Left lung (tissue), 14 donors: ENCODE results near the gene NOD1. TPM values are rescaled to one million over a fixed set of nuclear protein-coding genes. Genes with fewer than 3 reads are reported as not detected.
"Not testable (repeated sequence)": the region's sequence is repeated elsewhere in the genome, so short reads cannot be mapped to it uniquely, and the experiment has no call there.

ENCODE experiments used
- ATAC-seq: fragments of 200-7000 bp; cut with Tn5 transposase; one replicate; pipeline ENCODE4 v1.9.1; 2020; ENCODE audit warnings: moderate library complexity
- DNase-seq, 4 donors: peaks; one replicate each; pipeline ENCODE4 v3.0.0-alpha.2; 2013 to 2020
- H3K27ac ChIP-seq, 2 donors: fragments of 200-600 bp; sonication (generic) in 1 of 2; one replicate each; pipeline versions ENCODE4 v1.5.0 to v1.8.0; 2020 to 2021
- H3K27me3 ChIP-seq, 2 donors: fragments of 200-600 bp; sonication (generic) in 1 of 2; one replicate each; pipeline versions ENCODE4 v1.5.0 to v1.8.0; 2020 to 2021
- H3K36me3 ChIP-seq, 2 donors: fragments of 200-600 bp; sonication (generic) in 1 of 2; one replicate each; pipeline versions ENCODE4 v1.5.0 to v1.8.0; 2020 to 2021
- H3K4me1 ChIP-seq, 2 donors: fragments of 200-600 bp; one replicate each; pipeline ENCODE4 v1.8.0; 2021
- H3K4me3 ChIP-seq, 2 donors: fragments of 200-600 bp; sonication (generic) in 1 of 2; one replicate each; pipeline versions ENCODE4 v1.5.0 to v1.8.0; 2020 to 2021; ENCODE audit warnings: mild to moderate bottlenecking in 1 of 2
- H3K9me3 ChIP-seq, 2 donors: fragments of 200-600 bp; sonication (generic) in 1 of 2; one replicate each; pipeline versions ENCODE4 v1.5.0 to v1.8.0; 2020 to 2021
- CTCF ChIP-seq, 2 donors: fragments of 200-600 bp; sonication (generic) in 1 of 2; IDR thresholded peaks; one replicate each; pipeline versions ENCODE4 v1.5.0 to v1.8.0; 2021; ENCODE audit warnings: antibody characterized with exemption in 2 of 2
- intact Hi-C, 2 donors: fragments of 100-400 bp; cut with DNase I; formaldehyde crosslinking; loops; one replicate each; pipeline versions ENCODE4 v1.11.2 to v1.14.2; 2022
- long read RNA-seq, 12 donors: library from polyadenylated mRNA in 2 of 12; unstranded in 2 of 12; transcript quantifications; one replicate each; pipeline ENCODE4 v2.0.0 and lab custom pipeline, GENCODE V29; 2019 to 2026
- polyA plus RNA-seq, 6 donors: library from polyadenylated mRNA; unstranded; fragments of 120-200 nt; gene quantifications; one replicate each; pipeline ENCODE4 v1.2.1, GENCODE V29; 2013; ENCODE audit not compliant: insufficient read length in 6 of 6
- total RNA-seq, 2 donors: library from RNA; stranded (reverse); fragmentation: NEBNext Ultra II Directional; extraction: Animal tissue kit (Norgen Biotek cat#: 25700); gene quantifications; one replicate each; pipeline ENCODE4 v1.2.1, GENCODE V29; 2021
- donor health status: DM: no; HTN: yes; CAD: no.
- donor health status: DM: no; HTN: no; CAD: no.

NOD1 gene
- total RNA-seq, result 10 to 100 TPM; 18.4 to 22.6 TPM
- 10 to 100 TPM; 22.6 to 27.4 (median 25.8) TPM for polyA plus RNA-seq
- long read RNA-seq, donor 1, full-length matches to known transcripts, result 5 of 10 reads
- long read RNA-seq, donor 1, partial matches to known transcripts, result 5 of 10 reads
- long read RNA-seq, donor 1, other reads (novel, unspliced or antisense), result 0 of 10 reads
- long read RNA-seq, donor 2, partial matches to known transcripts, result 0 of 1 reads
- long read RNA-seq, donor 2, other reads (novel, unspliced or antisense), result 0 of 1 reads
- long read RNA-seq, donor 3, partial matches to known transcripts, result 0 of 1 reads
- long read RNA-seq, donor 3, other reads (novel, unspliced or antisense), result 0 of 1 reads
- long read RNA-seq, donor 4, partial matches to known transcripts, result 8 of 9 reads
- long read RNA-seq, donor 4, other reads (novel, unspliced or antisense), result 1 of 9 reads
- long read RNA-seq, donor 5, partial matches to known transcripts, result 5 of 5 reads
- long read RNA-seq, donor 5, other reads (novel, unspliced or antisense), result 0 of 5 reads
- long read RNA-seq, donor 6, full-length matches to known transcripts, result 2 of 2 reads
- long read RNA-seq, donor 6, partial matches to known transcripts, result 0 of 2 reads
- long read RNA-seq, donor 6, other reads (novel, unspliced or antisense), result 0 of 2 reads
- long read RNA-seq, donor 7, result 0 reads
- long read RNA-seq, donor 8, partial matches to known transcripts, result 0 of 3 reads
- long read RNA-seq, donor 8, other reads (novel, unspliced or antisense), result 0 of 3 reads
- long read RNA-seq, donor 9, result 0 reads
- long read RNA-seq, donor 10, partial matches to known transcripts, result 2 of 13 reads
- long read RNA-seq, donor 10, other reads (novel, unspliced or antisense), result 8 of 13 reads
- long read RNA-seq, donor 11, result 0 reads
- long read RNA-seq, donor 12, partial matches to known transcripts, result 0 of 5 reads
- long read RNA-seq, donor 12, other reads (novel, unspliced or antisense), result 0 of 5 reads

DNA sequence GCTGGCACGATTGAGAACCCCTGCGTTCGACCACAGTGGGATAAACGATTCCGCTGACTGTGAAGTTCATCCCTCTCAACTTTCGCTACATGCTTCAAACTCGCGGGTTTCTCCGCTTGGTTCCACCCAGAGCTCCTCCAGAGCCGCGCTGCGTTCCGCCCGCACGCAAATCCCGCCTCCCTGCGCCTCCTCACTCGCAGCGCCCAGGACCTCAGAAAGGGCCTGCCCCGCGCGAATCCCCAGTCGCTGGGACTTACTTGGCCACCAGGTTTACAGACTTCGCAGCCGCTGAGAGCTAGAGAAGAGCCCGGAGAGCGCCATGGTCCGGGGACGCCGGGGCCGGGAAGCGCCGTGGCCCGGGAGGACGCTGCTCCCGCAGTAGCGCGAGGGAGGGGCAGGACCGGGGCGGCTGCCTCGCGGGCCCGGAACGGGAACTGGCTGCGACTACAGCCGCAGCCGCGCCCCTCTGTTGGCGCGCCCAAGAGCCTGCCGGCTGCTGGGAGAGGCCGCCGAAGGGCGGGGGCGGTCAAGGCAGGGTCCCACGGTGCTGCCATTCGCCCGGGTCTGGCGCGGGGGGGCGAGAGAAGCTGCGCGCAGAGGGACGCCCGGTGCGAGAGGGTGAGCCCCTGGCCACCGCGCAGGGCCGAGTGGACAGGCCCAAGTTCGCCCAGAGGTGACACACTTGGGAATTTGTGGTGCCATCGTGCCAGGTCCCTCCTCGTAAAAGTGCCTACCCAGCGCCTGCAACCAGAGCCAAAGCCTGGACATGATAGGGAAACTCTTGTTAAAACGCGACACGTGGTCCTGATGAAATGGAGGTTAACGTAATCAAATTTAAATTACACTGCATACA, at the start of gene NOD1:
NOD1 (minus strand) TSS at position 436 of the 853 bp plus-strand sequence. CDS start 21,863 bp downstream, outside the sequence.
- Histone ChIP-seq H3K36me3 (no peaks in the 10 kb centered on the region), H3K4me3 (peak within 1 kb of the TSS; percentile 53 to 66), H3K9me3 (no peaks in the 10 kb centered on the region), H3K27me3 (no peaks in the 10 kb centered on the region), H3K4me1 (peaks cover 43 to 54% of the 10 kb centered on the region in 2 donors), H3K27ac (peak within 1 kb of the TSS; percentile 93 to 94)
- peak in 1 of 2 donors; percentile 25 for TF ChIP-seq CTCF (IDR thresholded peaks at IDR 0.05)
- peak in 3 of 4 donors; percentile 85 to 98 (median 85) for DNase-seq
- peak; percentile 94 for ATAC-seq
- intact Hi-C loops, result no loop called here

DNA sequence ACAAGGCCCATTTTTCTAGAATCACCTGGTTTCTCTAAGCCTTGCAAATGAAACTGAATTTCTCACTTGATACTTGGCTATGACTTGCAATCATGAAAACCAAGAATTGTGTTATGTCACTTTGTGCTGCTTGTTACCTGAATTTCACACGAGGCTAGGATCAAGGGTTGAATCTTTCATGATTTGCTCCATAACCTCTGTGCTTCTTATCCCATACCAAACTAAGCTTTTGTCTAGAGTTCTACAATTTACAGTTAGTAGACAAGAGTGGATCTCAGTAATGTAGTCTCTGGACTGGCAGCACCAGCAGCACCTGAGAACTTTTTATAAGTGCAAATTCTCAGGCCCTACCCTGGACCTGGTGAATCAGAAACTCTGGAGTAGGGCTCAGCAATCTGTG, 48.7 kb upstream of the NOD1 start:
- H3K9me3 ChIP-seq, H3K4me3 ChIP-seq, intact Hi-C loops, H3K27ac ChIP-seq, H3K4me1 ChIP-seq, H3K27me3 ChIP-seq, DNase-seq, ATAC-seq, H3K36me3 ChIP-seq: not testable (repeated sequence)

GRCh38 chr7:30526163-30526562, 47.6 kb upstream of the NOD1 start:
- Histone ChIP-seq H3K4me3 (no peak overlapping the region), H3K9me3 (no peaks in the 10 kb centered on the region), H3K4me1 (peaks cover 2 to 3% of the 10 kb centered on the region in 2 donors), H3K36me3 (no peaks in the 10 kb centered on the region), H3K27me3 (no peaks in the 10 kb centered on the region), H3K27ac (no peak overlapping the region)
- TF ChIP-seq CTCF (IDR thresholded peaks at IDR 0.05), result no peak
- intact Hi-C loops, result no loop called here
- ATAC-seq (no peak), DNase-seq (no peak)

- no peaks in the 10 kb centered on the region for H3K27me3 ChIP-seq
- TF ChIP-seq CTCF (IDR thresholded peaks at IDR 0.05), result no peak
- no peaks in the 10 kb centered on the region for H3K36me3 ChIP-seq
- intact Hi-C loops, result no loop called here
- H3K9me3 ChIP-seq, result no peaks in the 10 kb centered on the region
- H3K27ac ChIP-seq, result no peak overlapping the region
- ATAC-seq, result no peak
- DNase-seq, result no peak
- no peak overlapping the region for H3K4me3 ChIP-seq
- H3K4me1 ChIP-seq, result peaks cover 3 to 7% of the 10 kb centered on the region in 2 donors
Measured at GRCh38 chr7:30525429-30525828, 46.8 kb upstream of the NOD1 start.

DNA sequence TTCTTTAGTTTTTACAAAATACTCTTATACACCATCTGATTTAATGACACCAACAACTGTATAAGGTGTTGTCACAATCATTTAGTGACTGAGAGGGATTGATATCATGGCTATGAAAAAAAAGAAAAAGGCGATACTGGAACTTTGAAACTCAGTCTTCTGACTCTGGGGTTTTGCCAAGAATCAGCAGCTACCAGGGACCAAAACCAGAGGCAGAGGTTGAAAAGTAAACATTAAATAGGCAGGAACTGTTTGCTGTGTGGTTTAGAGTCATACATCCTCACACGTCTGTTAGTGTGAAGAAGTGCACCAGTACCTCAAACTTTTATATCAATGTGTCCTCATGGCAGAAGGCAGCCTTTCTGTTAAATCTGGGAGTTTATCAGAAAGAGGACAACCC, 46.0 kb upstream of the NOD1 start:
- intact Hi-C loops, result no loop called here
- no peak for TF ChIP-seq CTCF (IDR thresholded peaks at IDR 0.05)
- Histone ChIP-seq H3K36me3 (no peaks in the 10 kb centered on the region), H3K27ac (no peak overlapping the region), H3K9me3 (no peaks in the 10 kb centered on the region), H3K27me3 (no peaks in the 10 kb centered on the region), H3K4me1 (peaks cover 3 to 11% of the 10 kb centered on the region in 2 donors), H3K4me3 (no peak overlapping the region)
- no peak for ATAC-seq
- no peak for DNase-seq
